Measurements from ENCODE around the gene DNAH8. TPM values are rescaled to one million over a fixed set of nuclear protein-coding genes. Genes with fewer than 3 reads are reported as not detected.

DNAH8 gene
- total and polyA plus RNA-seq, 3 donors from 2014 or later = 17.2 to 23.7 (median 19.0) TPM

DNA sequence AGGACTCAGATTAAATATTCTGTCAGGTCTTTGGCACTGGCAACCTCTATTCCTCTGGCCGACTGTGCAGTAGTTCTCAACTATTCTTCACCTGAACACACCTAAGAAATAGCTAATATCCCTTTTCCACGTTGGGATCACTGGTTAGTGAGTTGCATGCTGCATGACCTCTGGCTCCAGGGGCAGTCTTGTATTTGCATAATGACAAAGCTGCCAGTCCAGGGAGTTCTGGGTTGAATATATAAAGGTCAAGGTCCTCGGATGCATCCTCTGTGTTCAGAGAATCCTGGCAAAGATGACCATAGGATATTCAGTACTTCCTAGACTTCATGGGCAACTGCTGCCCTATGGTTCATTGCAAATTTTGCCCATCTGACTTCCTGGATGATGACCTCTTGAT lies 131.2 kb downstream of the DNAH8 start:
- no peaks in the 10 kb centered on the region for H3K27me3 ChIP-seq
- WGBS, 2 donors = 79 to 90% methylated on average over 3 of the region's 3 CpGs
- intact Hi-C loops (cut with DNase I; ENCODE audit: low total_unique reads) = no loop called here
- no peaks in the 10 kb centered on the region for H3K36me3 ChIP-seq (ENCODE audit: low read depth, missing control alignments)
- no peak overlapping the region for H3K4me3 ChIP-seq
- DNase-seq = no peak
- H3K27ac ChIP-seq = no peak overlapping the region
- no peak for TF ChIP-seq POLR2A (IDR thresholded peaks at IDR 0.05)
- TF ChIP-seq, protein P1, sequence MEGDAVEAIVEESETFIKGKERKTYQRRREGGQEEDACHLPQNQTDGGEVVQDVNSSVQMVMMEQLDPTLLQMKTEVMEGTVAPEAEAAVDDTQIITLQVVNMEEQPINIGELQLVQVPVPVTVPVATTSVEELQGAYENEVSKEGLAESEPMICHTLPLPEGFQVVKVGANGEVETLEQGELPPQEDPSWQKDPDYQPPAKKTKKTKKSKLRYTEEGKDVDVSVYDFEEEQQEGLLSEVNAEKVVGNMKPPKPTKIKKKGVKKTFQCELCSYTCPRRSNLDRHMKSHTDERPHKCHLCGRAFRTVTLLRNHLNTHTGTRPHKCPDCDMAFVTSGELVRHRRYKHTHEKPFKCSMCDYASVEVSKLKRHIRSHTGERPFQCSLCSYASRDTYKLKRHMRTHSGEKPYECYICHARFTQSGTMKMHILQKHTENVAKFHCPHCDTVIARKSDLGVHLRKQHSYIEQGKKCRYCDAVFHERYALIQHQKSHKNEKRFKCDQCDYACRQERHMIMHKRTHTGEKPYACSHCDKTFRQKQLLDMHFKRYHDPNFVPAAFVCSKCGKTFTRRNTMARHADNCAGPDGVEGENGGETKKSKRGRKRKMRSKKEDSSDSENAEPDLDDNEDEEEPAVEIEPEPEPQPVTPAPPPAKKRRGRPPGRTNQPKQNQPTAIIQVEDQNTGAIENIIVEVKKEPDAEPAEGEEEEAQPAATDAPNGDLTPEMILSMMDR (IDR thresholded peaks at IDR 0.05) = no peak
- no peaks in the 10 kb centered on the region for H3K9me3 ChIP-seq
- no peaks in the 10 kb centered on the region for H3K4me1 ChIP-seq

GRCh38 chr6:38846844-38847243 lies 131.7 kb downstream of the DNAH8 start:
- Histone ChIP-seq H3K27me3 (no peaks in the 10 kb centered on the region), H3K36me3 (ENCODE audit: low read depth, missing control alignments) (no peaks in the 10 kb centered on the region), H3K9me3 (no peaks in the 10 kb centered on the region), H3K27ac (no peak overlapping the region), H3K4me3 (no peak overlapping the region), H3K4me1 (no peaks in the 10 kb centered on the region)
- TF ChIP-seq POLR2A (IDR thresholded peaks at IDR 0.05) = no peak
- TF ChIP-seq, protein P1 (IDR thresholded peaks at IDR 0.05) = no peak
- no peak for DNase-seq
- WGBS, 2 donors = 100% methylated on average over 1 of the region's 1 CpG
- intact Hi-C loops (cut with DNase I; ENCODE audit: low total_unique reads) = no loop called here

GRCh38 chr6:38847497-38847896 lies 132.4 kb downstream of the DNAH8 start:
- Histone ChIP-seq H3K4me1 (no peaks in the 10 kb centered on the region), H3K4me3 (no peak overlapping the region), H3K36me3 (ENCODE audit: low read depth, missing control alignments) (no peaks in the 10 kb centered on the region), H3K27me3 (no peaks in the 10 kb centered on the region), H3K9me3 (no peaks in the 10 kb centered on the region), H3K27ac (no peak overlapping the region)
- no peak for TF ChIP-seq POLR2A (IDR thresholded peaks at IDR 0.05)
- TF ChIP-seq, protein P1 (IDR thresholded peaks at IDR 0.05) = no peak
- intact Hi-C loops (cut with DNase I; ENCODE audit: low total_unique reads) = no loop called here
- WGBS, 2 donors = 93 to 97% methylated on average over 2 of the region's 2 CpGs
- DNase-seq = no peak

- no peak overlapping the region for H3K4me3 ChIP-seq
- intact Hi-C loops (cut with DNase I; ENCODE audit: low total_unique reads) = no loop called here
- H3K36me3 ChIP-seq (ENCODE audit: low read depth, missing control alignments) = no peaks in the 10 kb centered on the region
- H3K27ac ChIP-seq = no peak overlapping the region
- WGBS, 2 donors = 94 to 95% methylated on average over 2 of the region's 2 CpGs
- H3K9me3 ChIP-seq = no peaks in the 10 kb centered on the region
- DNase-seq = no peak
- TF ChIP-seq POLR2A (IDR thresholded peaks at IDR 0.05) = no peak
- TF ChIP-seq, protein P1 (IDR thresholded peaks at IDR 0.05) = no peak
- H3K4me1 ChIP-seq = no peaks in the 10 kb centered on the region
- H3K27me3 ChIP-seq = no peaks in the 10 kb centered on the region
Observed at GRCh38 chr6:38848760-38849159, 133.6 kb downstream of the DNAH8 start.

DNA sequence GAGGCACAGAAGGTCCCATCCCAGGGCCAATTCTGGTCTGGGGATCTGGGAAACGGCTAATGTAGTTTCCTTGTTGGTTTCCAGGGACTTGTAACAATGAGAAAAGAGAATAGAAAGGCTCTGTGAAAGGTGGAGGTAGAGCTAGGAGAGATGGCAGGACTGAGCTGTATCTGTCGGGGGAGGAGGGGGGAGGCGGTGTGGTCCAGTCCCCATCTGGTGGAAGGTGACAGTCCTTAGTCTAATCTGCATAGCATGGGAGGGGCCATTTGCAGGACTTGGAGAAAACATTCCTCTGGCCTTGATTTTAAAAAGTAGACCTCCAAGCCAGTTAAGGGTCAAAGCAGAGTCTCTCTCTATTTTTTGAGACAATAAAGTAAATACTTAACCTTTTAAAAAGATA lies 137.1 kb downstream of the DNAH8 start:
- no peak for DNase-seq
- TF ChIP-seq, protein P1 (IDR thresholded peaks at IDR 0.05) = no peak
- no peak for TF ChIP-seq POLR2A (IDR thresholded peaks at IDR 0.05)
- Histone ChIP-seq H3K27me3 (no peaks in the 10 kb centered on the region), H3K4me3 (no peak overlapping the region), H3K4me1 (no peaks in the 10 kb centered on the region), H3K36me3 (ENCODE audit: low read depth, missing control alignments) (no peaks in the 10 kb centered on the region), H3K27ac (no peak overlapping the region), H3K9me3 (no peaks in the 10 kb centered on the region)
- intact Hi-C loops (cut with DNase I; ENCODE audit: low total_unique reads) = no loop called here
- 82 to 83% methylated on average over 3 of the region's 3 CpGs for WGBS, 2 donors

Data from testis (tissue), 3 donors.